Erythroblast (primary cell): Measurements from ENCODE around the gene TMEM132C.
"Not testable (repeated sequence)": the region's sequence is repeated elsewhere in the genome, so short reads cannot be mapped to it uniquely, and the experiment has no call there.

Experiments used
- DNase-seq, 2 experiments: peaks; one replicate each; lab custom pipeline; 2025; lab: John Stamatoyannopoulos, UW
- GATA1 ChIP-seq: IDR thresholded peaks from 2 replicates; pipeline ENCODE4 v1.6.1; 2011; ENCODE audit warnings: low read depth, mild to moderate bottlenecking, control low read depth, low read length, moderate library complexity
- POLR2A ChIP-seq: IDR thresholded peaks from 2 replicates; pipeline ENCODE4 v1.6.1; 2011; ENCODE audit warnings: mild to moderate bottlenecking, low read length

Gene TMEM132C

DNA sequence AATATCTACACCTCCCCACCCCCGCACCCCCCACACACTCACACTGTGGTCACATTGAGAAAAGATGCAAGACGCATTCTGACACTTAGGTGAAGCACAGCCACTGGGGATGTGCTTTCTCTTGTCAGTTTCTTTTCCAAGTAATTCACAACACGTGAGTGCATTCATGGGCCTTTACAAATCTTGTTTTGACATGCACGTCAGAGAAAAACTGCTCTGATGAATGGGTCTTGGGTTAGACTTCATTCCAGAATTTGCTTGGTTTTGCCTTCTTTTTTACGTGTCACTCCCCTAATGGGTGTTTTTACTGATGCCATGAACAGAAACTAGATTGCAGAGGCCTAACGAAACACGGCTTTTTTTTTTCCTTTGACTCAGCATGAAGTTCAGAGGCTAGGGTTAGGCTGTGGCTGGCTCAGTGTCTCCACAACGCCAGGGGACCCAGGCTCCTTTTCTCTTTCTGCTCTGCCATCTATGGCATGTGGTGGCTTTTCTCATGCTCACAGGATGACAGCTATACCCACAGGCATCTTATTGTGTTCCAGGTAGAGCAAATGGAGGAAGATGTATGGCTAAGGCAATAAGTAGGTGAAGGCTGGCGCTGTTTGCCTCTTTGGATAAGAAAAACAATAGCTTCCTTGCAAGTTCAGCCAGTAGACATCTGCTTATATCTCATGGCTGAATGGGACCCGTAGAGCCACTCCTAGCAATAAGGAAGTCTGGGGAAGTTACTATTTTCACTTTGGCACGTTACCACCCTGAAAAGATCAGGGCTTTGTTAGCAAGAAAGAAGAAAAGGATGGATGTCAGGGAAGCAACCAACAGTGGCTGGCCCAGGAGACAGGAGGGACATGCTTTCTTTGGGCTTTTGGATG is 303.5 kb downstream of the TMEM132C start:
- no peak for TF ChIP-seq POLR2A
- TF ChIP-seq GATA1 = no peak
- DNase-seq = no peak

- TF ChIP-seq POLR2A (no peak), GATA1 (no peak)
- DNase-seq = peak; percentile 3 to 23
Measured at GRCh38 chr12:128571906-128572810, 305.2 kb downstream of the TMEM132C start.

DNA sequence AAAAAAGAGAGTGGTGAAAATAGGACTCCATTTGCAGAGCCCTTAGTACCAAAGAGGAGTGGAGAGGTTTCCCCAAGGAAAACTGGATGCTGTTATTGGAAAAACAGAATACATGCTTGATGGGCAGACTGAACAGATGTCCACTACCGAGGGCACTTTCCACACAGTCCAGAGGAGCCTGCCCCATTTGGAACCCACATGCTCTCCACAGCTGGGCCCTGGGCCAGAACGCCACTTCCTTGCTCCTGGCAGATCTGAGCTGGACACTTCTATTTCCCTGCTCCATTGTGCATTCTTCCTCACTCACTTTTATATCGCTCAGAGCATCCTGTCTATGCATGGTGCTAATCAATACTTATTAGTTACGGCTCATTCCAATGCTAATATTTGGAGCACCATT is 306.9 kb downstream of the TMEM132C start:
- TF ChIP-seq GATA1 = no peak
- no peak for TF ChIP-seq POLR2A
- DNase-seq = no peak

DNA sequence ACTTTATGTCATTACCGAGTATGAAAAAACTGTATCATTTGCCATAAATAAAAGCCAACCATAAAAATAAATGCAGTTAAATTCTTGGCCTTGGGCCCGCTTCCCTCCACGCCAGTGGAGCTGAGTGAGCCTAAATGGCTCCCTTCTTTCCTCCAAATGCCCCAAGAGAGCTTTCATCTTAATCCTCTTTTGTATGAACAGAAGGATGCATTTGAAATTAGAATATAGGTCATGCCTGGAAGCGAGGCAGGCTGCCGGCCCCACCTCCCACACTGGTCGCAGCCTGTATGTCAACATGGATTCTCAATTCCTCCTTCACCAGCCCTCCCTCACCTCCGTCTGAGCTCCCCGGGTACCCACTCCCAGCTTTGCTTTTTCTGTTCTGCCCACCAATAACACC is 311.1 kb downstream of the TMEM132C start:
- DNase-seq = no peak
- TF ChIP-seq GATA1 = no peak
- TF ChIP-seq POLR2A = no peak

DNA sequence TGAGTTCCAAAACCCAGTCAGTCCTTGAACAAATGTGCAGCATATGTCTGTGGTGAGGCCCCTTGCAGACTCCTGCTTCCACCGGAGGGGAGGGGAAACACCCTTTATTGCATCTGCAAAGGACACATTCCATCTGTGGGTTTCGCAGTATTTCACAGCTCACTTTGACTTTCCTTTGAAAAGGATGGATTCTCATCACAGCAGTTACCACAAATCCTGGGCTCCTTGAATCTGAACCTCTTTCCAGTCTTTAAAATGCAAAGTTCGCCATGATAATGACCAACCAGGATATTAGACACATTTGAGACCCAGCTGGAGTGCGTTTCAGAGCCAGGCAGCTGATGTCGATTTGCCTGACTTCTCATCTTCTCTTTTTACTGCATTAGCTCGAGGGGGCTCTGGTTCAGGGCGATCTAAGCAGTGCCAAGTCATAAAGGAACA is 314.4 kb downstream of the TMEM132C start:
- DNase-seq = no peak

GRCh38 chr12:128583453-128583852 is 316.5 kb downstream of the TMEM132C start:
- no peak for DNase-seq
- no peak for TF ChIP-seq POLR2A
- no peak for TF ChIP-seq GATA1

More for the DNA sequence above, 314.4 kb downstream of the TMEM132C start:
- TF ChIP-seq POLR2A (no peak), GATA1 (no peak)

DNA sequence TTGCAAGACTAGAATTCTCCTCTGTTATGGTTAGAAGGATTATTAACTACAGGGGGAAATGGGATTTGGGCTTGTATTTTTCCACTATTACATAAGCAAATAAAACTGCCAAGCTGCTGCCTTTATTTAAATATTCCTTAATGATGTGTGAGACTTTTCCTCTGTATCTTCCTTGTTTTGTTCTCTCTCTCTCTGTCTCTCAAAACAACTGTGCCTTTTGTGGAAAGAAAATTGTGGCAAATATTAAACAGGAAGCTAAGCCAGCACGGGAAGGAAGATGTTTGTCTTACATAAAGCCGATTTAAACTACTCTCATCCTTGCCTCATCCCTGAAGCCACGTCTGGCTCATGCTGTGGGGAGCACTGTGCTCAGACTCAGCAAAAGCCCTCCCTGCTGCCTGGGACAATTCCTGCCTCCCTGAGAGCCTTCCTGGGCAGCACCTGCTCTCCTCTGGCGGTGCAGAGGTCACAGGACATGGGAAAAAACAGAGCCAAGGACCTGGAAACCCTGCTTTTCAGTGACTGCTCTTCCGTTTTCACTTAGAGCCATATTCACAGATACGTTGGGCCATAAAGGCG is 319.6 kb downstream of the TMEM132C start:
- no peak for DNase-seq
- TF ChIP-seq GATA1 (no peak), POLR2A (no peak)

DNA sequence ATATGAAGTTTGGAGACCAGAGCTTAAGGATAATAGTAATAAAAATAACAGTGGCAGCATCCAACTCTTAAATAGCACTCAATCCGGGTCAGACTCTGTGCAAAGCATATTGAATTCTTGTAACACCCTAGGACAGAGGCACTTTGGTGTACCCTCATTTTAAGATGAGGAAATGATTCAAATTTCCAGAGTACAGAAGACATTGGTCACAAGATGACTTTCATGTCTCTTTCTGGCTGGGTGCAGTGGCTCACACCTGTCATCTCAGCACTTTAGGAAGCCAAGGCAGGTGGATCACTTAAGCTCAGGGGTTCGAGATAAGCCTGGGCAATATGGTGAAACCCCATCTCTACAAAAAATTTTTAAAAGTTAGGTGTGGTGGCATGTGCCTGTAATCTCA is 320.9 kb downstream of the TMEM132C start:
- no peak for DNase-seq
- no peak for TF ChIP-seq POLR2A
- TF ChIP-seq GATA1 = no peak

GRCh38 chr12:128592220-128592744 is 325.3 kb downstream of the TMEM132C start:
- TF ChIP-seq POLR2A (no peak), GATA1 (no peak)
- DNase-seq = no peak

GRCh38 chr12:128594521-128594920 is 327.6 kb downstream of the TMEM132C start:
- TF ChIP-seq GATA1 (no peak), POLR2A (no peak)
- DNase-seq = no peak

GRCh38 chr12:128595609-128596008 is 328.6 kb downstream of the TMEM132C start:
- no peak for DNase-seq
- no peak for TF ChIP-seq POLR2A

- DNase-seq = no peak
- no peak for TF ChIP-seq POLR2A
- no peak for TF ChIP-seq GATA1
Measured at GRCh38 chr12:128600886-128601285, 333.9 kb downstream of the TMEM132C start.

DNA sequence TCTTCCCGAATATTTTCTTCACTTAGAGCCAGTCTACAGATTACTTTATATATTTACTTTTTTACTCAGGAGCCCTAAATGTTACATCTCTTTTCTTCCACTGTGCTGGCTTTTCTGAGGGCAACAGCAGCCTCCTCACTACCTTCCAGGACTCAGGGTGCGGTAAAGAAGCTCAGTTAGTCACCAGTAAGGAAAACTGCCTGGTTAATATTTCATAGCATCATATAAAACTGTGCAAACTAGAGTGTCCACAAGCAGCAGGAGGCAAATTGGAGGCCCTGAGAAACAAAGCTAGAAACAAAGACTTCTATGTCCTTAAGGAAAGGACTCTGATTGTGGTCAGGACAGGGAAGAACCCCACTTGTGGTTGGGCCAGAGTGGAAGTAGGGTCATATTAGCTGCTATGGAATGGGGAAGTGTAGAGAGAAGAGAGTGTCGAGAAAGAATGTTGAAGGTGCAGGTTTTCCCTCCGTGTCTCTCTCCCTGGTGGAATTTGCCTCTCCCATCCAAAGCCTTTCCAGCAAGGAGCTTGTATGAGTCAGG is 336.7 kb downstream of the TMEM132C start:
- no peak for TF ChIP-seq POLR2A
- no peak for TF ChIP-seq GATA1
- no peak for DNase-seq

DNA sequence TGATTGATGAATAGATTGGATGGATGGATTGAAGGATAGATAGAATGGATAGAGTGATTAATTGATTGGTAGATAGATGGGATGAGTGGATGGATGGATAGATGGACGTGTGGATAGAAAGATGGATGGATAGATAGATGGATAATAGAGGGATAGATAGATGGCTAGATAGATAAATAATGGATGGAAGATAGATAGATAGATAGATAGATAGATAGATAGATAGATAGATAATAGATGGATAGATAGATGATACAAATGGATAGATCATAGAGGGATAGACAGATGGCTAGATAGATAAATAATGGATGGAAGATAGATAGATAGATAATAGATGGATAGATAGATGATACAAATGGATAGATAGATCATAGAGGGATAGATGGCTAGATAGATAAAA is 337.2 kb downstream of the TMEM132C start:
- not testable (repeated sequence) for DNase-seq
